IPS-NIHi7 (cell line): ENCODE results near the gene ZCCHC14.
A peak's percentile ranks its signal among the peaks of the same experiment; 100 is the strongest.
"Not testable (repeated sequence)": the region's sequence is repeated elsewhere in the genome, so short reads cannot be mapped to it uniquely, and the experiment has no call there.

Source experiments
- DNase-seq: peaks from one replicate; pipeline ENCODE4 v3.0.0; 2012; ENCODE audit warnings: mixed read lengths; ENCODE audit errors: extremely low spot score

Gene ZCCHC14

DNA sequence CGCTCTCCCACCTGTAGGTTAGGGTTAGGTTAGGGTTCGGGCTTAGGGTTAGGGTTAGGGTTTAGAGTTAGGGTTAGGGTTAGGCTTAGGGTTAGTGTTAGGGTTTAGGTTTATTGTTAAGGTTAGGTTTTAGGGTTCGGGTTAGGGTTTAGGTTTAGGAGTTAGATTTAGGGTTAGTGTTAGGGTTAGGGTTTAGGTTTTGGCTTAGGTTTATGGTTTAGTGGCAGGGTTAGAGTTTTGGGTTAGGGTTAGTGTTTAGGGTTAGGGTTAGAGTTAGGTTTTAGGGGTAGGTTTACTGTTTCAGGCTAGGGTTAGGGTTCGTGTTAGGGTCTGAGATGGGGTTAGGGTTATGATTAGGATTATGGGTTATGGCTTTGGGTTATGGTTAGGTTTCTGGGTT is 31.6 kb upstream of the ZCCHC14 start:
- DNase-seq = no peak

DNA sequence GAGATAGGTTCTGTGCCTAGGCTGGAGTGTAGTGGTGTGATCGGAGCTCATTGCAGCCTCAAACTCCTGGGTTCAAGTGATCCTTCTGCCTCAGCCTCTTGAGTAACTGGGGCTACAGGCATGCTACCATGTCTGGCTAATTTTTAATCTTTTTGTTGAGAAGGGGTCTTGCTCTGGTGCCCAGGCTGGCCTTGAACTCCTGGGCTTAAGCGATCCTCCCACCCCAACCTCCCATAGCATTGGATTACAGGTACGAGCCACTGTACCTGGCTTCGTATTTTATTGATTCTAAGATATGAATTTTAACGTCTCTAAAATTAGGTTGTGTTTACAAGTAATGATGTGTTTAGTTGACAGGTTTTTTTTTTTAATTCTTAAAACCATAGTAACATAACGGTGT is 30.8 kb upstream of the ZCCHC14 start:
- not testable (repeated sequence) for DNase-seq

DNA sequence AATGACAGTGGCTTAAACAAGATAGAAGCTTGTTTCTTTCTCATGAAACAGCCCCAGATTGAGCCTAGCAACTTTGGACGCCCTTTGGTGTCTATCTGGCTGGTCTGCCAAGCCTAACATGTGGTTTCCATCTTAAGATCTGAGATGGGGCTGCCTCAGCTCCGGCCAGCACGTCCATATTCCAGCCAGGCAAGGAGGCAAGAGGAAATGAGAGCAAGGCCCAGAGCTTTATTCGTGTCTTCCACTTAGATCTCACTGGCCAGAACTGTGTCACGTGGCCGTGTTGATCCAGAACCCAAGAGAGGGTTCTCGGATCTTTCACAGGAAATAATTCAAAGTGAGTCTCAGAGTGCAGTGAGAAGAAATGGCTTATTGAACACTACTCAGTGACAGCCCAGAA is 28.9 kb upstream of the ZCCHC14 start:
- DNase-seq = not testable (repeated sequence)

DNA sequence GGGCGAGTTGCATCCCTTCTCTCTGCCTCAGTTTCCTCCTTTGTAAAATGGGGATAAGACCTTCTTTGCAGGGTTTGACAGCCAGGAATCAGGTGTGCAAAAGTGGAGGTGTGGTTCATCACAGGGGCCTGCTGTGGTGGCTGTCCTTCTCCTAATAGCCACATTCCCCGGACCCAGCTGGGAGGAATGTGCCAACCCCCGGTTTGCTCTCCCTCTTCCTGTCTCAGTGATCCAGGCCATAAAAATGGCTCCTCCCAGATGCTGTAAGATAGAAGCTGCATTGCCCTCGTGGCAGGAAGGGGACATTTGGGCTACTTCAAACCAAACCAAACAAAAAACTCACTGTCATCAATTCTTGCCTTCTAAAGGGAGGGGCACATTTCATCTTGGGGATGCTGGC is 26.3 kb upstream of the ZCCHC14 start:
- DNase-seq = peak; percentile 31

DNA sequence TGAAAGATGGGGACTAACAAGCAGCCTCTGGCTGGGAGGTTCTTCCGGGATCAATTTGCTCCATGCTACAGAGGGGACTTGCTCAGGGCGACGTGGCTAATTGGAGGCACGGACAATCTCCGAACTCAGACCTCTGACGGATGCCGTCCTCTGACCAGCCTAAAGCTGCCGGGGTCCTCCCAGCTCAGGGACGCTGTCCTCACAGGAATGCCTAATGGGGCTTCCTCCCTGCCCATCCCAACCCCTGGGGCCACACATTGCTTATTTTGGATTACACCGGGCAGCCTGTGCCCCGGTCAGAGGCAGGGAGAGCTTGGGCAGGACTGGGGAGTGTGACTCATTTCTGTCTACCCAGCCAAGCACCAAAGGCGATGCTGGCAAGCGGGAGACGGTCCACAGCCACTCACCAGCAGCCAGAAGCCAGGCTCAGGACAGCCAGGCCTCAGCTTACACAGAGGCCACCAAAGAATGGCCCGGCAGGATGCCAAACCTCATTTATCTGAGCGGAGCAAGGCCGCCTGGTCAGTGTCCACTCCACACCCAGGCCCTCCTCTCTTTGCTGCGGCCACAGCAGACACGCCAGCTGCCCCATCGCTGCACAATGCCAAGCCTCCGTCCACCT is 25.7 kb upstream of the ZCCHC14 start:
- DNase-seq = not testable (repeated sequence)

DNA sequence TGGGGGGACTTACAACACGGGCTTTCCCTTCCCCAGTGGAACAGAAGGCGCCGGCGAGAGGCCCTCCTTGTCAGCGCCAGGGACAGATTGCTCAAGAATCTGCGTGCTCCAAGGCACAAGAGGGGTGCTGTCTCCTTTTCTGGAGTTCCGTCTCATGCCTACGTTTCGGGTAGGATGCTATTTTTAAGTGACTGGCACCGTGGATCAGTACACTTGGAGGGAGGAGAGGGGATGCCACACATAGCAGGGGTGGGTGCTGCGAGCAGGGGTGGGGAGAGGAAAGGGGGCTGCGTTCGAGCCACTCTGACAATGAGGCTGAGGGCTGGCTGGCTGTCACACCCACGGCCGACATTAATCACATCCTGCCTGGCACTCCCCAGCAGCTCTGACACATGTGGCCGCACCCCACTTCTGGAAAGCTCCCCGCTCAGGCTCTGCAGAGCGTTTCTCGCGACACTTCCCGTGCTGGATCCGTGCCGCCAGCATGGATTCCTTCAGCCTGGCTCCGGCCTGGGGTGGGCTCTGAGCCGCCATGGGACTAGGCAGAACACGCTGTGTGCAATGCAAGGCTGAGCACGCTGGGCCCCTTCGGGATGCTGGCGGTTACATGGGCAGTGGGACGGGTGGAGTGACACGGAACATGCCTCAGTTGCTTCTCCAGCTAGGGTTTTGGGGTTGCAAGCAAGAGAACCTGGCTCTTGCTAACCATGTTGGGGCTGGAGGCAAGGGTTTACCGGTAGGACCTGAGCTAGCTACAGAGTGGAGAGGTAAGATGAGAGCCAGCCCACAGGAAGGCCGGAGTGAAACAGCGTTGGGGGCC is 25.0 kb upstream of the ZCCHC14 start:
- DNase-seq = not testable (repeated sequence)

DNA sequence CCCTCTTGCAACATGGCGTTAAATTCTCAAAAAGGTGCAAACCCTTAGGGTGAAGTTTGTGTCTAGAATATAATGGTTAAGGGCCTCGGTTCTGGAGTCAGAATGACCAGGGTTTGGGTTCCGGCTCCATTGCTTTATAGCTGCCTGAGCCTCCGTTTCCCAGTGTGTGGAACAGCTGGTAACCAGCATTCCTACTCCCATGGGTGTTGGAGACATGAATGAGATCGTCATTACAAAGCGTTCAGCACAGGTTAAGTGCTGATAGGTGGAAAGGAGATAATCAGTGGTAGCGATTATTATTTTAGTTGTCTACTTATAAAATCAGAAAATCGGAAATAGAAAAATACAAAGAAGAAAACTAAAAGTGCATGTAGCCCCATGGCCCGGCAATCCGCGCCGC is 23.5 kb upstream of the ZCCHC14 start:
- no peak for DNase-seq

DNA sequence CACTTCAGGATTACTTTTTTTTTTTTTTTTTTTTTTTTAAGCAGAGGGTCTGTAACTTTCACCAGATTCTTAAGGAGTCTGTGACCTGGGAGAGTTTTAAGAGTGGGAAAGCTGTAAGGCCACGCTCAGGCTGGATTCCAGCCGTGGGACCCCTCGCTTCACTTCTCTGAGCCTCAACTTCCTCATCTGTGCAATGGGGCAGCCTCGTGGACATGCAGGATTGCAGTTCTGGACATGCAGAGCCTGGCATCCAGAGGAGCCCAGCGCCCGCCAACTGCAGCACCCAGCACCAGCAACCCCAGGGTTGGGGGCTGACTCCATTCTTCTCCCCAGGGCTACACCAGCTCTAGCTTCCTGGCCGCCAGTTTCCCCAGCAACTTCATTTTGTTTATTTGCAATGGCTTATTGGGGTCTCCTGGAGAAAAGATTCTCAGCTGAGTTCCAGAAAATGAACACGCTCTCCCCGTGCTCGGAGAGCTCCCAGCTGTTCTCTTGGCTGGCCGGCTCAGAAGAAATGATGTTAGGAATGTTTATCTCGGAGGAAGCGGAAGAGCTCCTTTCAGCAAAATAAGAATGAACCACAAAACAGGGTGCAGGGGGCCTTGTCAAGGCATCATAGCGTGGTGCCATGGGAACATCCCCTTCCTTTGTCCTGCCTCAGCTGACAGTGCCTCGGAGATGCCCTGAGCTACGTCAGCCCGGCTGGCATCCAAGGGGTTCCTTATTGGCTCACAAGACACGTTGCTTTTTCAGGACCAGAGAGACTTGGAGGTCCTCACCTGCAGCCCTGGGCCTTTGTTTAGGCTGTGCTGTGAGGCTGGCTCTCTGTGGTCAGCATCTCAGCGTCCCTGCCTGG is 22.9 kb upstream of the ZCCHC14 start:
- DNase-seq = no peak

DNA sequence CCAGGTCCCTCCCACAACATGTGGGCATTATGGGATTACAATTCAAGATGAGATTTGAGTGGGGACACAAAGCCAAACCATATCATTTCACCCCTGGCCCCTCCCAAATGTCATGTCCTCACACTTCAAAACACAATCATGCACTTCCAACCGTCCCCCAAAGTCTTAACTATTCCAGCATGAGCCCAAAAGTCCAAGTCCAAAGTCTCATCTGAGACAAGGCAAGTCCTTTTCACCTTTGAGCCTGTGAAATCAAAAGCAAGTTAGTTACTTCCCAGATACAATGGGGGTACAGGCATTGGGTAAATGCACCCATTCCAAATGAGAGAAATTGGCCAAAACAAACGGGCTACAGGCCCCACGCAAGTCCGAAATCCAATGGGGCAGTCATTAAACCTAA is 17.0 kb upstream of the ZCCHC14 start:
- not testable (repeated sequence) for DNase-seq

DNA sequence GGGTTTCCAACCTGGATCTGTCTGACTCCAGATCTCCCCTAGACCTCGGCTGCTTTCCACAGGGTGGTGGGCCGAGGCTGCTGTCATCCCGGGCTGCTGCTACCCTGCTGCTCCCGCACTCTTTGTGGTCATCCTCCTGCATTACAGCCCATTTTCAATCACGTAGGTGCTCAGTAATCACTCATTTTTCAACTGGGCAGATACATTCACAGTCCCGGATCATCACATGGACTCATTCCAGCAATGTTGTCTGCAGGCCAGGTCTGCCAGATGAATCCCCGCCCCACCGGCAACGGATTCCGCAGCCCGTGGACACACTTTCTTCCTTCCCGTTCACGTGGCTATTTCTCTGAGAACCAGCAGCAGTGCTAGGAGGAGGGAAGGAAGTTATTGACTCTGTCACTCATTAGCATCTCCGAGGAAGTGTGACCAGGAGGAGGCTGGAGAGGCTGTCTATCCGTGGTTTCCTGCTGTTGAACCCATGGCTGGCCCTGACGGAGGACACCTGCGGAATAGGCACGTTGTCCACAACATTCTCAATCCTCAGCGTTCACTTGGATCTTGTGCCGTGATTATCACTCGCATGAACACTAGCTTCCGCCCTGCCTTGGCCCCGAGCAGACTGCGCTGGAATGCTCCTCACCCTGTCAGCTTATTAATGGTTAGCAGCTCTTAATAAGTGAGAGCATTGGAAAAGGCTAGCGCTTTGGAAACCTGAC is 14.7 kb upstream of the ZCCHC14 start:
- DNase-seq = no peak

DNA sequence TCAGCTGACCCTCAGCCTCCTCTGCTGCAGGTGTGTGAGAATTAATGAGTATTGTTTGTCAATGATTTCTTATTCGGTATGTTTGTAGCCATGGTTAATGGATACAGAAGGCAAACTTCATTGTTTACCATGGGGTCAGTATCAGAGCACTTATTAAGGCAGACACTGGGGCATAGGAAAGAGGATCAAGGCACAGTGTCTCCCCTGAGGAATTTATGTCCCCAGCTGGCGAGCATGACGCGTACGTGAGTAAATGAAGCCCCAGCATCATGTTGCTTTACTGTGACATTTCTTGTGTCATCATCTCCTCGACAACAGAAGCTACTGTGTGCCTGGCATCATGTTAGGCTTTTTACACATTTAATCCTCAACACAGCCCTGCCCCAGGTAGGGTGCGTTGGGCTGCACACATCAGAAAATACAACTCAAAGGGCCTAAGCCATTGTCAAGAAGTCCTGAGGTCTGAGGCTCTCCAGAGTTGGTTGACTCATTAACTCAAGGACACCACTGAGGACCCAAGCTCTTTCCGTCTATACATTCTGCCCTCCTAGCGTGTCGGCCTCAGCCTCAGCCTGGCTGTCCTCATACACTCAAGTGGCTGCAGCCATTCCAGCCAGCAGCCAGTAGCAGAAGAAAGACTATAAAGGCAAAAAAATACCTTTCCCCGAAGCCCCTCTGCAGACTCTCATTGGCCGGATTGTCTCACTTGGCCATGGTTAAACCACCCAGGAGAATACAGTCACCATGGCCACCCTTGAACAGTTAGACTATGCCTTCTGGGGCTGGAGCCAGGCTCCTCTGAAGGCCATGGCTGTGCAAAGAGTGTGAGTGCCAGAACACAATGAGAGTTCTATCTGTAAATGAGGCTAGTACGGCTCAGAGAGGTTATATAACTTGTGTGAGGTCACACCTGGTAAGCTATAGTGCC is 13.9 kb upstream of the ZCCHC14 start:
- no peak for DNase-seq

DNA sequence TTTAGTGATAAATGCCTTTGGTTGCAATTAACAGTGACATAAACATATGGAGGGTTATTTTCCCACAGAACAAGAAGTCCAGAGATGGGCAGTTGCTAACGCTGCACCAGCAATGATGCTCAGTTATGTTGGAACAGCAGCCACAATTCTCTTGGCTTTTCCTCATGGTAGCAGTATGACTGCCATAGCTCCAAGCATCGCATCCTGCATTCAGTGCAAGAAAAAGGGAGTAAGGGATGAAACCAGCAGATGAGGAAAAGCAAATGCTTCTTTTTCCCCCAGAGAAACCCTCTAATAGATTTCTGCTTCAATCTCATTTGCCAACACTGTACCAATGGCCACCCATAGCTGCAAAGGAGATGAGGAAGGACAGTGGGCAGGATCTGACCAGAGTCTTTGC is 13.0 kb upstream of the ZCCHC14 start:
- DNase-seq = no peak

DNA sequence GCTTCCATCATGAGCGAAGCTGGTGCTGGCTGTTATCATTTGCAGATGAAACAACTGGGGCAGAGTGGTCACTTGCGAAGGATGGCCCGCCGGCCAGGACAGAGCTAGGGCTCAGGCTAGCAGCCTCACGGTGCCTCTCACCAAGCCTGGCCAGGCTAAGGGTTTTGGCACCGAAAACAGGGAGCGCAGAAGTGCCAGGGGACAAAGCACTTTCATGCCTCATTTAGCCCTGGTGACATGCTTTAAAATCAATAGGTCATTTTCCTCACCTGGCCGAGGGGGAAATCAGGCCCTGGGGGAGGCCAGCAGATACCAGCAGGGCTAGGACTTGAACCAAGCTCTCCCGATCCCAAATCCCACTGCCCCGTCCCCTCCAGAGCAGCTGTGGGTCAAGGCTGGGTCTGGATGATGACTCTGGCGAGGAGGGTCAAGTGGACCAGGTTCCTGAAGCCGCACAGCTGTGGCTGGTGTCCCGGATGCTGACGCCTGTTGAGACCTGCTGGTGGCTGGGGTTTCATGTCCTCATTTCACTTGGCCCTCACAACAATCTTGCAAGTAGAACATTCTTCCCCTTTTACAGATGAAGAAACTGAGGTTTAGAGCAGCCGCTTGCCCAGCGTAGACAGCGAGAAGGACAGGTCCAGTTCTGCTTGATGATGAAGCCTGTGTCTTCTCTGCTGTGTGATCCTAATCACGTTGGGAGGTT is 10.6 kb upstream of the ZCCHC14 start:
- not testable (repeated sequence) for DNase-seq

DNA sequence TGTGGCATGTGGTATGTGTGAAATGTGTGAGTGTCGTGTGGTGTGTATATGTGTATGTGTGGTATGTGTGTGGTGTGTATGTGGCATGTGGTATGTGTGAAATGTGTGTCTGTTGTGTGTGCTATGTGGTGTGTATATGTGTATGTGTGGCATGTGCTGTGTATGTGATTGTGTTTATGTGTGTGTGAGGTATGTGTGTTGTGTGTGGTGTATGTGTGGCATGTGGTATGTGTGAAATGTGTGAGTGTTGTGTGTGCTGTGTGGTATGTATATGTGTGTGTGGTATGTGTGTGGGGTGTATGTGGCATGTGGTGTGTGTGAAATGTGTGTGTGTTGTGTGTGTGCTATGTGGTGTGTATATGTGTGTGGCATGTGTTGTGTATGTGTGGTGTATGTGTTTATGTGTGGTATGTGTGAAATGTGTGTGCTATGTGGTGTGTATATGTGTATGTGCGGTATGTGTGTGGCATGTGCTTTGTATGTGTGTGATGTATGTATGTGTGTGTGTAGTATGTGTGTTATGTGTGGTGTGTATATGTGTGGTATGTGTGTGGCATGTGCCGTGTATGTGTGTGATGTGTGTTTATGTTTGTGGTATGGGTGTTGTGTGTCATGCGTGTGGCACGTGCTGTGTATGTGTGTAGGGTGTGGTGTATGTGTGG is 9.6 kb upstream of the ZCCHC14 start:
- DNase-seq = no peak

DNA sequence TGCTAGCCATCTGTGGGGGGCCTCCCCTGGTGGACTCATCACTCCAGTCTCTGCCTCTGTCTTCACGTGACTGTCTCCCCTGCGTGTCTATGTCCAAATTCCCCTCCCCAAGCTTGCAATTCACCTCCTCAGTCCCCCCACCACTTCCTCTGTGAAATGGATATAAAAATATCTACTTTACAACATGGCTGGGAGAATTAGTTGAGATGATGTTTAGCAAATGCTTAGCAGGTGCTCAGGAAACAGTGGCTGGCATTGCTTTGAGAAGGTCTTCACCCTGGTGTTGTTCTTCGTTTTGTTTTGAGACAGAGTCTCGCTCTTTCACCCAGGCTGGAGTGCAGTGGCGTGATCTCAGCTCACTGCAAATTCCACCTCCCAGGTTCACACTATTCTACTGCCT is 8.3 kb upstream of the ZCCHC14 start:
- DNase-seq = no peak

DNA sequence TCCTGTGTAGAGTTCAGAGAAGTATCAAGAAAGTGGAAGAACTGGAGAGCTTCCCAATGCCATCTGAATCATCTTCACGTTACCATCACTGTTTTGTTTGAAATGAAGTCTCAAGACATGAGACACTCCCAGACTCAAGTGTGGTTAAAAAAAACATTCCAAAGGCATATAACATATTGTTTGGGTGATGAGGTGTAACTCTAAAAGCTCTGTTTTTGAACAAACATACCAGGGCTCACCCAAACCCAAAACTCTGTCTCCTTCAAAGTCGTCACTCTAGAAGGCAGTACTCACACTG is 6.3 kb upstream of the ZCCHC14 start:
- no peak for DNase-seq

DNA sequence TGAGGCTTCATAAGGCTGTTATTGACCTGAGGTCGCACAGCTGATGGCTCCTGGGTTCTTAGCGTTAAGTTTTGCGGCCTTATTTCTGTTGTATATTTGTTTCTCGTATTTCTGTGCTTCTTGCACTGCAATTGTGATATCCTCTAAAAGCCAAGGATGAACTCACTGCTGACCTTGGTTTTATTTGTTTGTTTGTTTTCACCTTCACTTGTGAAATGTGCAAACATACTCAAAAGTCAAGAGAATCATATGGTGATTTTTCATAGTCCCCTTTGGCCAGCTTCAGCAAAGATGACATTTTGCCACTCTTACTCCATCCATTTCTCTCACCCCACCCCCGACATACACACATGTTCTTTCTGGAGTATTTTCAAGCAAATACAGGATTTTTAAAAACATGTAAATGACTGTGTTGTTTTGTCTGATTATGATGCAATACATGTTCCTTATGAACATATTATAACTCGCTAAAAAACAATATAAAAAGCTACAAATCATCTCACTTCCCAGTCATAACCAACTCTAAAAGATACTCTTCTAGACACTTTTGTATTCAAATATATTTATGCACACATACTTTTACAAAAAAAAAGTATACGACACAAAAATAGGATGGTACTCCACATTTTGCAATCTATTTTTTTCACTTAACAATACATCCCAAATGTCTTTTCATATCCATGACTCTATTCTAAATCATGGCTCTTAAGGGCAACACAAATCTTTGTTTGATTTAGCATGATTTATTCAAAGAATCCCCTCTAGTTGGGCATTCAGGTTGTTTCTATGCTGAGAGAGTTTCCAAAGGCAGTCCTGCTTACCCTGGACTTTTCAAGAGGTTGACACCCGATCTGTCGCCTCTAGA is 5.7 kb upstream of the ZCCHC14 start:
- no peak for DNase-seq

DNA sequence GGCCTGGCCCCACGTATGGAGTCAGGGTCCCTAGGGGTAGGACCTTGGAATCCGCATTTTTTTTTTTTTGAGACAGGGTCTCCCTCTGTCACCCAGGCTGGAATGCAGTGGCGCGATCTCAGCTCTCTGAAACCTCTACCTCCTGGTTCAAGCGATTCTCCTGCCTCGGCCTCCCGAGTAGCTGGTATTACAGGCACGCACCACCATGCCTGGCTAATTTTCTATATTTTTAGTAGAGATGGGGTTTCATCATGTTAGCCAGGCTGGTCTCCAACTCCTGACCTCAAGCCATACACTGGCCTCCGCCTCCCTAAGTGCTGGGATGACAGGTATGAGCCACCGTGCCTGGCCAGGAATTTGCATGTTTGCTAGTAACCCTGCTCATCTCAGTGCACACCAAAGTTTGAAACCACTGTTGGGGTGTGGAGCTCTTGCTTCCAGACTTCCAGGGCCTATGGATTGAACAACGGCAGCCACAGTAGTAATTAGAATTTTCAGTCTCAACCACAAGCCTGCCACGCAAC is 5.0 kb upstream of the ZCCHC14 start:
- DNase-seq = not testable (repeated sequence)
